Measurements from ENCODE around the gene CCND3.
A peak's percentile ranks its signal among the peaks of the same experiment; 100 is the strongest.
"Not testable (repeated sequence)": the region's sequence is repeated elsewhere in the genome, so short reads cannot be mapped to it uniquely, and the experiment has no call there.

The CCND3 gene

GRCh38 chr6:41947581-41948220 is 6.1 kb upstream of the CCND3 start:
- DNase-seq: no peak

- DNase-seq: no peak
These were observed 1.8 kb upstream of the CCND3 start for GRCh38 chr6:41943456-41943855.

DNA sequence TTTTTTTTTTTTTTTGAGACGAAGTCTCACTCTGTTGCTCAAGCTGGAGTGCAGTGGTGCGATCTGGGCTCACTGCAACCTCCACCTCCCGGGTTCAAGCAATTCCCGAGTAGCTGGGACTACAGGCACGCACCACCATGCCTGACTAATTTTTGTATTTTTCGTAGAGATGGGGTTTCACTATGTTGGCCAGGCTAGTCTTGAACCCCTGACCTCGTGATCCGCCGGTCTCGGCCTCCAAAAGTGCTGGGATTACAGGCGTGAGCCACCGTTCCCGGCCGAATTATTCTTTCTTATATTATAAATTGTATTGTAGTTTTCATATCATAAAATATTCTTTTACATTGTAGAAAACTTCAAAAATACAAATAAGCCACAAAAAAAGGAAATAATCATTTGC is 1.3 kb upstream of the CCND3 start:
- not testable (repeated sequence) for DNase-seq

- no peak for DNase-seq
These were observed 651 bp upstream of the CCND3 start for GRCh38 chr6:41942067-41942851.

DNA sequence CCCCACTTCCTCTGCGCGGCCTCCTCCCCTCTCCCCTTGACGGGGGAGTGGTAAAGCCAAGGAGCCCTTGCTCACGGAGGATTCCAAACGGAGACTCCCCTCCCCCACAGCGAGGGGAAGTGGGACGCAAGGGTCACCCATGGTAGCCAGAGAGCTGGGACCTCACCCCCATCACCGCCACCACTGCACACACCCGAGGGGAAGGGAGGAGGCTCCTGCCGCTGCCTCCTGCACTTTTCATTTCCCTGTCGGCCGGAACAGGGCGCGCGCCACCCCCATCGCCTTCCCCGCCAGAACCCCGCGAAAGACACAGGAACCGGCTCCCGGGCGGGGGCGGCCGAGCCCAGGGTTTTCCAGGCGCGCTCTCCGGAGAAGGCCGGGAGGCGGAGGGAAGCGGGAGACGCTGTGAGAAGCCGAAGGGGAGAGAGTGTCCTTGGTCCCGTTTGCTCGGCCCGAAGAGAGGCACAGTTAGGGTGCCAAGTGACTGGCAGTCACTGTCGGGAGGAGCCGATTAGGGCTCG is 789 bp downstream of the CCND3 start:
- DNase-seq: peak; percentile 62

- peak; percentile 95 for DNase-seq
These were observed 1.5 kb downstream of the CCND3 start for GRCh38 chr6:41939848-41940758.

DNA sequence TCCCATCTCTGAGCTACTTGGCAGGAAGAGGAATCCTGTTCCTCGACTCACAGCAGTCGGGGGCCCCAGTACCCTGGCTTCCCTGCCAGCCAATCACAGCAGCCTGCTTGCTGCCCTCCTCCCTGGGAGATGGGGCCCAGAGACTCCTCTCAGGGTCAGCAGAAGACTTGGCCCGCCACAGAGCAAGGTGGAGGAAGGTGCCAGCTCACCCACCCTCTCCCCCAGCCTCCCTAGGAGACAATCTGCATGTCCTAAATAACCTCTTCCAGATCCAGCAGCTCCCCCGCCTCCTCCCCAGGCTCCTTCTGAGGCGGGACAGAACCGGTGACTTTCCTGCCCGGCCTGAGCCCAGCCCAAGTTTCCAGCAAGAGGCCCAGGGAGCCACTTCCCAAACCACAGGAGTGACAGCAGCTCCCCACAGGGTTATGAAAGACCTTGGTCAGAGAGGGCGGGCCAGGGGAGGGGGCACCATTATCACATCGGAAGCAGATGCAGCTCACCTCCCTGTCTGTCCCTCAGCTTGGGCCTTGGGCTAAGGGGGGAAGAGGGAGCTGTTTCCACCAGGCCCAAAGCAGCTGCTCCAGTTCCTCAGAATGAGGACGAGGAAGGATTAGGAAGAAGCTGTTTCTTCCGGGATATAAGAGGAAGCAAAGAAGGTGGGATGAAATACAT is 2.3 kb downstream of the CCND3 start:
- DNase-seq: no peak

DNA sequence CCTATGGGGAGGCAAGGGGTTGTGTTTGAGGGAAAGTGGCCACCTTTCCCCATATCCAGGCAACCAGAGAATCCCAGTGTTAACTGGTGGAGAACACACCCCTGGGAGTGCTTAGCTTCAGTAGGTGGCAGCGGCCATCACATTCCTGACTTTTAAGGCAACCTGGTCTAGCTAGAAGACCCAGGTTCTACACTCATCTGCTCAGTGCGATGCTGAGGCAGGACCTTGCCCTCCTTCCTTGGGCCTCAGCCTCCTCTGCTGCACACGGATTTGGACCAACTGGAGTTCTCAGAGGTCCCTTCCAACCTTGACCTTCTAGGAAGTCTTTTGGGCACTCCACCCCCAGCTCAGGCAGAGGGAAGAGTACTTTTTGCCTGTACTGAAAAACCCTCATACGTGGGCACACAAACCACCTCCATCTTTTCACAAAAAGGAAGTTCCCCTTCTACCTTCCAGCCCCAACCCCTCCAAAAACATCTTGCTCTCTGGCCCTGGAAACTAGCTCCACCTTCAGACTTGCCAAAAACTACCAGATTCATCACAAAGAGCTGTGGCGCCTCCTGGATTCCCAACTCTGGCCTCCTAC is 2.9 kb downstream of the CCND3 start:
- DNase-seq: no peak

DNA sequence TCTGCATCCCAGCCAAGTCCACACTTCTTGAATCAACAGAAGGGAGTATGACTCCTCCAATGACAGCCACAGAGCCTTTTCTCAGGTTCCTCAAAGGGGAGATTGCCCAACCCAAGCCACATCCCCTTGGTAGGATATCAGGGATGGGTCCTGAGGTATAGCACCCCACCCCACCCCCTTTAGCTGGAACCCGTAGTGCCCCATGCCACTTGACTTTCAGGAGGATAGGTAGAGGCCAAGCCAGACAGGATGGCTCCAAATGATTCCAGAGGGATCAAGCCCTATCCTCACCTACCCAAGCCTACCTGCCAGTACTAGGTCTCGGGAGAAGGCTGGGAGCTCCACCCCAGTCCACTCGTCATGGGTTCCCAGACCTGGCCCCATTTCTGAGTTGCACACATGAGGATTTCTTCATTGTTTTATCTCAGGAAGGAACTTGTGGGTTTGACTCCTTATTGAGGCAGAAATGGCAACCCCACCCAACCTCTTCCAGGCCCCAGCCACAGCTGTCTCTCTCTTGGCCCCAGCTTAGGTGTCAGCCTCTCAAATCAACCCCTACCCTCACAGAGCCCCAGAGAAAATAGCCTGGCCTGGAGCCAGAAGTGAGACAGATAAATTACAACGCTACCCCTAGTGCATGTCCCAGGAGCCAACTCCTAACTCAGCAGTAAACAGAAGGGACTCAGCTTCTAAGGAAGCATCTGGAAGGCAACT is 3.6 kb downstream of the CCND3 start:
- peak; percentile 61 for DNase-seq

- peak; percentile 93 for DNase-seq
These were observed 4.1 kb downstream of the CCND3 start for GRCh38 chr6:41937472-41937860.

DNA sequence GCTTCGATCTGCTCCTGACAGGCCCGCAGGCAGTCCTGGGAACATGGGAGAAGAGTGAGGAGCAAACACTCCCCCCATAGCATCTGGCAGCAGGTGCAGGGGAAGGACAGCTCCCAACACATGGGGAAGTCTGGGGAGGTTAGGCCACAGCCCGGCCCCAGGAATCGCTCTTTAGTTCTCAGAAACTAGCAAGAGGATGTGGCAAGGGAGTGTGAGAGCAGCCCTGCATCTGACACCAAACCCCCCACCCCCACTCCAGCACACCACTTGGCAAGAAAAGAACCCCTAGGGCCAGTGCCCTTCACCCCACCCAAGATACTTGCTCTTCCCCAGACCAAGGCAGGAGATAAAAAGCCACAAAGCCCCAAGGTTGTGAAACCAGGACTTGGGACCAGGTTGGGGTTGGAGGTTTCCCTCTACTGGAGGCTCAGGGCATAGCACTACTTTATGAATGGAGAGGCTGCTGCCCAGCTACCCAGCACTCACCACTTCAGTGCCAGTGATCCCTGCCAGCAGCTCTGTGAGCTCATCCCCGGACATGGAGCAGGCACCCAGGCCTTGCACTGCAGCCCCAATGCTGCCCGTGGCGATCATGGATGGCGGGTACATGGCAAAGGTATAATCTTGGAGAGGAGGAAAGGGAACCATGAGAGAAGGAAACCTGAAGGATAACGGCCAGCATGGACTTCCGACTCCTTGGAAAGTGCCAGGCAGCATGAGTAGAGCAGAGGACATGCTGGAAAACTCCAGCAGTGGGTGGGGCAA is 5.4 kb downstream of the CCND3 start:
- peak; percentile 93 for DNase-seq

GRCh38 chr6:41935685-41936072 is 5.9 kb downstream of the CCND3 start:
- DNase-seq: peak; percentile 54

- peak; percentile 70 for DNase-seq
These were observed 6.4 kb downstream of the CCND3 start for GRCh38 chr6:41935193-41935574.

DNA sequence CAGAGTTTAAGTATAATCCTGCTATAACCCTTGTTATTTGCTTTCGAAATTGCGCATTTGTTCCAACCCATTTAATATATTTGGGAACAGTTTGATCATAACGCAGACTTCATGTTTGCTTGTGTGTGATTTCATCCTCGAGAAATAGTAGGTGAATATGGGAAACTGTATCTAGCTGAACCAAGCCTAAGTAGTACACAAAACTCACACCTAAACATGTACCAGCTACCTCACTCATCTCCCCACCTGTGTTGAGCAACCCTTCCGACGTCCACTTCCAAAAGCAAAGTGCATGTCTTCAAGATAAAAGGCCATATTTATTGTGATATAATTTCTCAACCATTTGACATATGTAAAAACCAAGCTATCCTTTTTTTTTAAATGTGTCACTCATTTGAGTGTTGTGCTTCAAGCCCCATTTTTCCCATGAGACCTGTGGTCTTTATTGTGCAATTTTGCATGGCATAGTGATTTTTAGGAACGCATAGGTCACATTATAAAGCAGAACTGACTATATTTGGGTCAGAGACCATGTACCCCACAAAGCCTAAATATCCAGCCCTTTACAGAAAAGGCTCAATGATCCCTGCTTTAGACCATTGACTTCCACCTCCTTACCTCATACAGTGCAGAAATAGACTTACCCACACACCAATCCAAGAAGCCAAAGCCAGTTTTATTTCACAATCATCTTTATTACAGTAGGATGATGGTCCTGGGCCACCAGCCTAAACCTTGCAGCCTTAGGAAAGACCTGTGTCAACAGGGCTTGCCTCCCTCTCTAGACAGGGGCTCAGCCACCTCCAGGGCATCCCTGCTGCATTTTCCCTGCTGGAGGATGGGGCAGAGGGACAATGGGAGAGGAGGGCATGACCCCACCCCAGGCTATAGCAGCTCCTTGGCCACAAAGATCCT is 7.1 kb downstream of the CCND3 start:
- no peak for DNase-seq

- DNase-seq: no peak
These were observed 9.2 kb downstream of the CCND3 start for GRCh38 chr6:41932378-41932777.

- no peak for DNase-seq
These were observed 9.8 kb downstream of the CCND3 start for GRCh38 chr6:41931792-41932191.

DNA sequence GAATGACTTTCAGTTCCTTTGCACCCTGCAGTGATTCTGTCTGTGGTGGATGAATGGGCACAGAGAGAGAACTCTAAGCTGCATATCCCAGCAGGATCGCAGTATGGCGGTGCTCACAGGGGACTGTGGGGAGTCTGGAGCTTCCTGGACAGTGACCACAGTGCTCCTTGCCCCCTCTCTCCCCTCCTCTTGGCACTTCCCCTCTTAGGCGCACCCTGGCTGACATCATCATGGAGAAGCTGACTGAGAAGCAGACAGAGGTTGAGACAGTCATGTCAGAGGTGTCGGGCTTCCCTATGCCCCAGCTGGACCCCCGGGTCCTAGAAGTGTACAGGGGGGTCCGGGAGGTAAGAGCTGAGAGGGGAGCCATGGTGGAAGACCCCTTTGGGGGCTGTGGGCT is 11.7 kb downstream of the CCND3 start:
- DNase-seq: no peak

DNA sequence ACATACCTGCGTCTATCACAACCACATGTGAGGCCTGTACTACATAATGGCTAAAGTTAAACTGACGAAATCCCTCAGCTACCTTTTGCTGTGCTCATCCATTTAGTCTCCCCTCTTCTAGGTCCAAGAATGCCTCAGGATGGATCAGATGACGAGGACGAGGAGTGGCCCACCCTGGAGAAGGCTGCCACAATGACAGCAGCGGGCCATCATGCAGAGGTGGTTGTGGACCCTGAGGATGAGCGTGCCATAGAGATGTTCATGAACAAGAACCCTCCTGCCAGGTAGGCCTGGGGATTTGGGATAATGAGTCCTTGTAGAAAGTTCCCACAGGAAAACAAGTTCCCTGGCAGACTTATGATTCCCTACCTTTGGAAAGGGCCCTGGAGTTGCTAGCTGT is 14.4 kb downstream of the CCND3 start:
- DNase-seq: no peak

- DNase-seq: no peak
These were observed 19.5 kb downstream of the CCND3 start for GRCh38 chr6:41922154-41922553.

GRCh38 chr6:41921712-41921998 is 20.0 kb downstream of the CCND3 start:
- DNase-seq: peak; percentile 62

Data from NCI-H82 (cell line).